ENCODE results near the gene BFAR.
"Not testable (repeated sequence)": the region's sequence is repeated elsewhere in the genome, so short reads cannot be mapped to it uniquely, and the experiment has no call there.

BFAR gene

GRCh38 chr16:14632693-14633569 is at the start of gene BFAR:
TSS of gene BFAR (plus strand) at chr16:14632951. CDS start at chr16:14644347, 11,396 bp downstream.
- peak; percentile 99 for DNase-seq

- no peak for DNase-seq
Observed at GRCh38 chr16:14585287-14585686, 47.5 kb upstream of the BFAR start.

- no peak for DNase-seq
Observed at GRCh38 chr16:14586637-14587305, 46.0 kb upstream of the BFAR start.

- DNase-seq, result peak; percentile 37
Observed at GRCh38 chr16:14600164-14600563, 32.6 kb upstream of the BFAR start.

GRCh38 chr16:14602443-14602963 is 30.2 kb upstream of the BFAR start:
- no peak for DNase-seq

GRCh38 chr16:14606102-14606501 is 26.6 kb upstream of the BFAR start:
- DNase-seq, result no peak

GRCh38 chr16:14608111-14608566 is 24.6 kb upstream of the BFAR start:
- no peak for DNase-seq

GRCh38 chr16:14608604-14609003 is 24.1 kb upstream of the BFAR start:
- no peak for DNase-seq

GRCh38 chr16:14609716-14610115 is 23.0 kb upstream of the BFAR start:
- DNase-seq, result no peak

- no peak for DNase-seq
Observed at GRCh38 chr16:14611660-14612059, 21.1 kb upstream of the BFAR start.

GRCh38 chr16:14613991-14614390 is 18.8 kb upstream of the BFAR start:
- DNase-seq, result no peak

- no peak for DNase-seq
Observed at GRCh38 chr16:14616280-14616679, 16.5 kb upstream of the BFAR start.

- no peak for DNase-seq
Observed at GRCh38 chr16:14618566-14618965, 14.2 kb upstream of the BFAR start.

GRCh38 chr16:14627078-14627477 is 5.7 kb upstream of the BFAR start:
- no peak for DNase-seq

GRCh38 chr16:14628806-14629611 is 3.7 kb upstream of the BFAR start:
- DNase-seq, result no peak

- no peak for DNase-seq
Observed at GRCh38 chr16:14629612-14629918, 3.2 kb upstream of the BFAR start.

GRCh38 chr16:14629919-14630619 is 2.7 kb upstream of the BFAR start, which contains the start of gene PARN:
TSS of gene PARN (minus strand) at chr16:14630260. CDS start at chr16:14630125, 135 bp downstream.
- peak; percentile 98 for DNase-seq

- DNase-seq, result not testable (repeated sequence)
Observed at GRCh38 chr16:14630620-14631330, 2.0 kb upstream of the BFAR start.

GRCh38 chr16:14634389-14634725 is 1.6 kb downstream of the BFAR start:
- DNase-seq, result no peak

GRCh38 chr16:14635395-14636165 is 2.8 kb downstream of the BFAR start:
- DNase-seq, result no peak

Data from eye (tissue), 1 donor.